Fibroblast of lung (primary cell): ENCODE data around the gene SGCD.

Source experiments
- EZH2 ChIP-seq: IDR thresholded peaks from 2 replicates; pipeline ENCODE4 v1.5.1; 2012; ENCODE audit warnings: low read length, control low read depth, mild to moderate bottlenecking; ENCODE audit errors: missing control alignments
- TF ChIP-seq, protein P1 (sequence below), 2 donors: IDR thresholded peaks in 1 of 2; conservative IDR thresholded peaks in 1 of 2; 1 replicate in 1 of 2; 2 replicates in 1 of 2; pipeline ENCODE4 v1.5.1; 2011 to 2012; ENCODE audit warnings: low read length in 2 of 2, control low read depth in 1 of 2, inconsistent platforms in 1 of 2, low read depth in 1 of 2, mild to moderate bottlenecking in 1 of 2

DNA sequence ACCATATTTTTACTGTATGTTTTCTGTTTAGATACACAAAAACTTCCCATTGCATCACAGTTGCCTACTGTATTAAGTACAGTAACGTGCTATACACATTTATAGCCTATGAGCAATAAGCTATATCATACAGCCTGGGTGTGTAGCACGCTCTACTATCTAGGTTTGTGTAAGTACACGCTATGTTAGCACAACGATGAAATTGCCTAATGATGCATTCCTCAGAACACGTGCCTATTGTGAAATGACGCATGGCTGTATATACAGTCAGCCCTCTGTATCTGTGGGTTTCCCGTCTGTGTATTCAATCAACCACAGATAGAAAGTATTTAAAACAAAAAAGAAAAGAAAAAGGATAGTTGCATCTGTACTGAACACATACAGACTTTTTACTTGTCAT, 64.2 kb downstream of the SGCD start:
- TF ChIP-seq EZH2, result no peak
- TF ChIP-seq, protein P1, sequence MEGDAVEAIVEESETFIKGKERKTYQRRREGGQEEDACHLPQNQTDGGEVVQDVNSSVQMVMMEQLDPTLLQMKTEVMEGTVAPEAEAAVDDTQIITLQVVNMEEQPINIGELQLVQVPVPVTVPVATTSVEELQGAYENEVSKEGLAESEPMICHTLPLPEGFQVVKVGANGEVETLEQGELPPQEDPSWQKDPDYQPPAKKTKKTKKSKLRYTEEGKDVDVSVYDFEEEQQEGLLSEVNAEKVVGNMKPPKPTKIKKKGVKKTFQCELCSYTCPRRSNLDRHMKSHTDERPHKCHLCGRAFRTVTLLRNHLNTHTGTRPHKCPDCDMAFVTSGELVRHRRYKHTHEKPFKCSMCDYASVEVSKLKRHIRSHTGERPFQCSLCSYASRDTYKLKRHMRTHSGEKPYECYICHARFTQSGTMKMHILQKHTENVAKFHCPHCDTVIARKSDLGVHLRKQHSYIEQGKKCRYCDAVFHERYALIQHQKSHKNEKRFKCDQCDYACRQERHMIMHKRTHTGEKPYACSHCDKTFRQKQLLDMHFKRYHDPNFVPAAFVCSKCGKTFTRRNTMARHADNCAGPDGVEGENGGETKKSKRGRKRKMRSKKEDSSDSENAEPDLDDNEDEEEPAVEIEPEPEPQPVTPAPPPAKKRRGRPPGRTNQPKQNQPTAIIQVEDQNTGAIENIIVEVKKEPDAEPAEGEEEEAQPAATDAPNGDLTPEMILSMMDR (conservative IDR thresholded peaks at IDR 0.05 in 1 of 2, IDR thresholded peaks at IDR 0.05 in 1 of 2; ENCODE audit: low read depth in 1 of 2, low read length in 2 of 2), result no peak
